ENCODE data around the gene NLRP7. TPM values are rescaled to one million over a fixed set of nuclear protein-coding genes. Genes with fewer than 3 reads are reported as not detected.

Gene NLRP7
- total RNA-seq, 1 donor from 2014 or later = not detected

DNA sequence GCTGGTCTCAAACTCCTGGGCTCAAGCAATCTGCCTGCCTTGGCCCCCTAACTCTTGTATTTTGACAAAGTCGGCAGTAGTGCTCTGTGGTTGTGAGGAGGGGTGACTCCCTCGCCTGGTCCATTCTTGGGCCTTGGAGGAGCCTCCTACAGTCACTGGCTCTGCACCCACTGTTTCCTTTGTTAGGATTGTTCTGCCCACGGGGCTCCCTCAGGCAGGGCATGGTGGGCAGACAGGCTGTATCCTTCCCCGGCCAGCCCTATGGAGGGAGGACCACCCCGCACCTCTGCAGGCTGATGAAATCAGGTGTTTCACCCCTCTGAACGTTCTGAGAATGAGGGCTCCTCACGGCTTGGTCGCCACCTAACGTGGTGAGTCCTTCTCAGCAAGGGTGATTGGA is 64.1 kb downstream of the NLRP7 start:
- DNase-seq (ENCODE audit: low spot score) = no peak
- Mint-ChIP-seq H3K36me3 (ENCODE audit: low read depth) (no peaks in the 10 kb centered on the region), H3K9me3 (no peaks in the 10 kb centered on the region), H3K27me3 (ENCODE audit: insufficient read depth) (peaks cover 5% of the 10 kb centered on the region), H3K4me1 (ENCODE audit: low read depth) (peaks cover 12% of the 10 kb centered on the region), H3K4me3 (no peak overlapping the region), H3K27ac (no peak overlapping the region)
- intact Hi-C loops (cut with micrococcal nuclease) = loop anchor here (2.0 to 10.0 kb wide), 5 partner anchors 179 to 619 kb away; partner anchors contain the start of genes DNAAF3 and RDH13

DNA sequence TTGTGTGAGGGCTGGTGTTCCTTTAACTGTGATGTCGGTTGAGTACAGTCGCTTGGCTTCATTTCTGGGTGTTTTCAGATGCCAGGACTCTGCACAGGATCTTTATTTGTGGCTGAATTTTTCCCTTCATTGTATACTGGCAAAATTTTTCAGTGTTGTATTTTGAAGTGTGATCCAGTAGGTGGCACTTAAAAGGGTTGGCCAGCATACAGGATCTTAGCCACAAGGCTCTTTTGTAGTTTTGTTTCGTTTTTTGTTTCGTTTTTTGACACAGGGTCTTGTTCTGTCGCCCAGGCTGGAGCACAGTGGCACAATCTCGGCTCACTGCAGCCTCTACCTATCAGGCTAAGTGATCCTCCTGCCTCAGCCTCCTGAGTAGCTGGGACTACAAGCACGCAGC is 64.6 kb downstream of the NLRP7 start:
- Mint-ChIP-seq H3K4me1 (ENCODE audit: low read depth) (peaks cover 12% of the 10 kb centered on the region), H3K4me3 (peak overlapping the region; percentile 56), H3K36me3 (ENCODE audit: low read depth) (no peaks in the 10 kb centered on the region), H3K9me3 (no peaks in the 10 kb centered on the region), H3K27ac (no peak overlapping the region), H3K27me3 (ENCODE audit: insufficient read depth) (peaks cover 5% of the 10 kb centered on the region)
- DNase-seq (ENCODE audit: low spot score) = peak; percentile 4
- intact Hi-C loops (cut with micrococcal nuclease) = loop anchor here (2.0 to 10.0 kb wide), 5 partner anchors 180 to 620 kb away; partner anchors contain the start of genes DNAAF3 and RDH13

DNA sequence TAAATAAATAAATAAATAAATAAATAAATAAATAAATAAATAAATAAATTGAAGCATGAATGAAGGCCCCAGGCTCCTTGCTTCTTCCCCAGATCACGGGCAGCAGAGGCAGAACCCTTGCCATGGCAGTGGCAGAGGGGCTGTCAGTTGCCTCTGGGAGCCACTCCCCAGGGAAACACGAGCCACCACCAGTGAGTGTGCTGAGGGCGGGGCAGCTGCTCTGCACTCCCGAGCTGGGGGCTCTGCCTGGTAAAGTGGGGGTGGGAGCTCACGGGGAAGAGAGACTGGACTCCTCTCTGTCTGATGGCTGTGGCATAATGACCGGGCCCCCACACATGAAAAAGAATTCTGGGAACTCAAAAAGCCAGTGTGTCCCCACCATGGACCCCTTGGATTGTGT is 65.4 kb downstream of the NLRP7 start:
- no peak overlapping the region for H3K4me3 Mint-ChIP-seq
- DNase-seq (ENCODE audit: low spot score) = no peak
- H3K4me1 Mint-ChIP-seq (ENCODE audit: low read depth) = peaks cover 12% of the 10 kb centered on the region
- peaks cover 8% of the 10 kb centered on the region for H3K27me3 Mint-ChIP-seq (ENCODE audit: insufficient read depth)
- H3K36me3 Mint-ChIP-seq (ENCODE audit: low read depth) = no peaks in the 10 kb centered on the region
- intact Hi-C loops (cut with micrococcal nuclease) = loop anchor here (1.0 to 10.0 kb wide), 6 partner anchors 180 to 620 kb away; partner anchors contain the start of genes DNAAF3 and RDH13
- no peaks in the 10 kb centered on the region for H3K9me3 Mint-ChIP-seq
- no peak overlapping the region for H3K27ac Mint-ChIP-seq

DNA sequence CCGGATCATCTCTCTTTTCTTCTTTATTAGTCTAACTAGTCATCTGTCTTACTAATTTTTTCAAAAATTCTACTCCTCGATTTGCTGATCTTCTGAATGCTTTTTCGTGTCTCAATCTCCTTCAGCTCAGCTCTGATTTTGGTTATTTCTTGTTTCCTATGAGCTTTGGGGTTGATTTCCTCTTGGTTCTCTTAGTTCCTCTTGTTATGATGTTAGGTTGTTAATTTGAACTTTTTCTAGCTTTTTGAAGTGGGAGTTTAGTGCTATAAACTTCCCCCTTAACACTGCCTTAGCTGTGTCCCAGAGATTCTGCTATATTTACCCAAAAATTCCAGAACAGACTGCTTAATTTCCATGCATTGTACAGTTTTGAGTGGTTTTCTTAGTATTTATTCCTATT is 69.9 kb downstream of the NLRP7 start:
- peaks cover 10% of the 10 kb centered on the region for H3K27me3 Mint-ChIP-seq (ENCODE audit: insufficient read depth)
- intact Hi-C loops (cut with micrococcal nuclease) = no loop called here
- H3K27ac Mint-ChIP-seq = no peak overlapping the region
- no peaks in the 10 kb centered on the region for H3K36me3 Mint-ChIP-seq (ENCODE audit: low read depth)
- peaks cover 6% of the 10 kb centered on the region for H3K4me1 Mint-ChIP-seq (ENCODE audit: low read depth)
- no peaks in the 10 kb centered on the region for H3K9me3 Mint-ChIP-seq
- H3K4me3 Mint-ChIP-seq = no peak overlapping the region
- DNase-seq (ENCODE audit: low spot score) = no peak

DNA sequence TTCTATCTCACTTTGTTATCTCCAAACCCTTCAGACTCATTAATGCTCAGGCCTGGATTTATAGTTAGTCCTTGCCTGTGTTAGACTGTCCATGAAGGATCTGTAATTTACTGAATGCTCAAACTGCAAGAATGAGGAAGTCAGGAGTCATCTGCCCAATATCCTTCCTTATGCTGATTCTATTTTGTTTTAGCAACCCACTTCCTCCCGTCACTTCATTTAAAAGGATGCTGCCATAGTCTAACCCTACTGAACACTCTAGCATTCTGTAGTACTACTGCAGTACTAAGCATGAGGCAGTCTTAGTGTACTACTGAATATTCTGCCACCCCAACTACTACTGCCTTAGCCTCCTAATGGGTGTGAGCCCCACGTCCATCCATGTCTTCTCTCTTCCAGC is 71.8 kb downstream of the NLRP7 start:
- no peak for DNase-seq (ENCODE audit: low spot score)
- Mint-ChIP-seq H3K9me3 (no peaks in the 10 kb centered on the region), H3K4me1 (ENCODE audit: low read depth) (no peaks in the 10 kb centered on the region), H3K27ac (no peak overlapping the region), H3K4me3 (no peak overlapping the region), H3K27me3 (ENCODE audit: insufficient read depth) (peaks cover 10% of the 10 kb centered on the region), H3K36me3 (ENCODE audit: low read depth) (no peaks in the 10 kb centered on the region)
- intact Hi-C loops (cut with micrococcal nuclease) = no loop called here

DNA sequence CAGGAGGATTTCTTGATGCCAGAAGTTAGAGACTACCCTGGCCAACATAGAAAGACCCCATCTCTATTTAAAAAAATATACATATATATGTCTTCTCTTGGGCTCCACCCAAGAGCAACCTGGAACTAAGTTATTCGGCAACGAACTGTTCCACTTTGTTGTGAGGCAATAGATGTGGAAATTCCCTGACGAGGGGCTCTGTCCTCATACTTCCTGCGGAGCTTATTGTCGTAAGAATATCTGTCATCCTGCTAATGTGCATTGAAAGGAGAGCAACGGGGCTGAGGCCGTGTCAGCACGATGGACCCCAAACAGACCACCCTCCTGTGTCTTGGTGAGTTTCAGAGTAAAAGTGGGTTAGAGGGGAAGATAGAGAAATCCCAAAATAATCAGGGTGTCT is 73.3 kb downstream of the NLRP7 start, which contains the start of gene FCAR:
TSS of gene FCAR (plus strand) at position 246 of the 400 bp plus-strand sequence. CDS start at position 301, 55 bp downstream.
- H3K4me1 Mint-ChIP-seq (ENCODE audit: low read depth) = no peaks in the 10 kb centered on the region
- no peak for DNase-seq (ENCODE audit: low spot score)
- peaks cover 7% of the 10 kb centered on the region for H3K27me3 Mint-ChIP-seq (ENCODE audit: insufficient read depth)
- intact Hi-C loops (cut with micrococcal nuclease) = no loop called here
- no peak within 1 kb of the TSS for H3K27ac Mint-ChIP-seq
- no peak within 1 kb of the TSS for H3K4me3 Mint-ChIP-seq
- H3K36me3 Mint-ChIP-seq (ENCODE audit: low read depth) = no peaks in the 10 kb centered on the region
- H3K9me3 Mint-ChIP-seq = no peaks in the 10 kb centered on the region

Other genes starting within 250 kb of the NLRP7 start
- gene KIR3DL3, start 223.1 kb downstream of the NLRP7 start, total RNA-seq = not detected in 2 replicates
- not detected in 2 replicates for gene KIR2DL3, start 209.0 kb downstream of the NLRP7 start, total RNA-seq
- gene KIR2DL1, start 177.7 kb downstream of the NLRP7 start, total RNA-seq = not detected in 2 replicates
- gene KIR2DL4, start 143.9 kb downstream of the NLRP7 start, total RNA-seq = 0.13 and 0.27 TPM in 2 replicates
- gene KIR3DL1, start 131.1 kb downstream of the NLRP7 start, total RNA-seq = not detected in 2 replicates
- 0.17 TPM in 1 of 2 replicates, not detected in the other for gene KIR2DS4, start 114.9 kb downstream of the NLRP7 start, total RNA-seq
- gene KIR3DL2, start 97.1 kb downstream of the NLRP7 start, total RNA-seq = 0.65 and 1.1 TPM in 2 replicates
- not detected in 2 replicates for gene FCAR, start 73.3 kb downstream of the NLRP7 start, total RNA-seq
- not detected in 2 replicates for gene NCR1, start 41.4 kb downstream of the NLRP7 start, total RNA-seq
- gene NLRP2, start 18.8 kb upstream of the NLRP7 start, total RNA-seq = 16.8 and 19.8 TPM in 2 replicates
- 0.59 TPM in 1 of 2 replicates, not detected in the other for gene GP6, start 90.7 kb upstream of the NLRP7 start, total RNA-seq
- 21.7 and 26.4 TPM in 2 replicates for gene RDH13, start 115.6 kb upstream of the NLRP7 start, total RNA-seq
- gene EPS8L1, start 128.3 kb upstream of the NLRP7 start, total RNA-seq = 3.3 and 6.0 TPM in 2 replicates
- 114 and 115 TPM in 2 replicates for gene PPP1R12C, start 170.1 kb upstream of the NLRP7 start, total RNA-seq
- not detected in 2 replicates for gene TNNT1, start 201.7 kb upstream of the NLRP7 start, total RNA-seq
- not detected in 2 replicates for gene TNNI3, start 210.2 kb upstream of the NLRP7 start, total RNA-seq
- 0.36 TPM in 1 of 2 replicates, not detected in the other for gene DNAAF3, start 219.1 kb upstream of the NLRP7 start, total RNA-seq
- not detected in 2 replicates for gene SYT5, start 232.8 kb upstream of the NLRP7 start, total RNA-seq

All from activated T-helper 1 cell treated with anti-CD3 and anti-CD28 coated beads, Interleukin-12 subunit alpha, Interleukin-12 subunit beta, Interleukin-2, Interleukin-4 antibody, amounts not matched to agents 30 ng/mL and 10 ng/mL and 1 ng/mL, durations not matched to agents 14 hours and 24 hours and 36 hours (primary cell).